Calu3 (cell line): ENCODE results near the gene JMJD4. TPM values are rescaled to one million over a fixed set of nuclear protein-coding genes. Genes with fewer than 3 reads are reported as not detected.
A peak's percentile ranks its signal among the peaks of the same experiment; 100 is the strongest.

Source experiments
- BruUV-seq: library from RNA; stranded (reverse); fragments of 400-500 nt; replicated peaks from 2 replicates; lab custom pipeline; 2021; lab: Mats Ljungman, UMichigan
- CTCF ChIA-PET: fragments of 300-600 bp; sonication (Branson Sonifier 250); formaldehyde crosslinking; loops from one replicate; lab custom pipeline; 2022; ENCODE audit warnings: antibody characterized with exemption; lab: Charles Lee
- DNase-seq: peaks from one replicate; pipeline ENCODE4 v3.0.0; 2022
- H3K27ac Mint-ChIP-seq: one replicate; pipeline ENCODE4 v1.8.0; 2022; ENCODE audit warnings: mixed read lengths; ENCODE audit not compliant: unreplicated experiment
- H3K27me3 Mint-ChIP-seq: one replicate; pipeline ENCODE4 v1.8.0; 2022; ENCODE audit warnings: mixed read lengths; ENCODE audit not compliant: unreplicated experiment
- H3K36me3 Mint-ChIP-seq: one replicate; pipeline ENCODE4 v1.8.0; 2022; ENCODE audit warnings: mild to moderate bottlenecking, moderate library complexity, mixed read lengths; ENCODE audit not compliant: insufficient read depth, unreplicated experiment
- H3K4me1 Mint-ChIP-seq: one replicate; pipeline ENCODE4 v1.8.0; 2022; ENCODE audit warnings: mild to moderate bottlenecking, low read depth, mixed read lengths; ENCODE audit not compliant: unreplicated experiment
- H3K4me3 Mint-ChIP-seq: one replicate; pipeline ENCODE4 v1.8.0; 2022; ENCODE audit warnings: mild to moderate bottlenecking, low read depth, moderate library complexity, mixed read lengths; ENCODE audit not compliant: unreplicated experiment
- H3K9me3 Mint-ChIP-seq: one replicate; pipeline ENCODE4 v1.8.0; 2022; ENCODE audit warnings: low read depth, mixed read lengths; ENCODE audit not compliant: unreplicated experiment
- intact Hi-C: fragments of 100-400 bp; cut with micrococcal nuclease; formaldehyde crosslinking; loops from one replicate; pipeline ENCODE4 v1.10.0; 2022; ENCODE audit not compliant: unreplicated experiment
- total RNA-seq: library from RNA; stranded (reverse); gene quantifications from 2 replicates; pipeline ENCODE4 v1.2.3, GENCODE V29; 2022
- TF ChIP-seq, protein P1 (sequence below): fragments of 200-600 bp; IDR thresholded peaks from one replicate; pipeline ENCODE4 v1.8.0; 2022; ENCODE audit warnings: antibody characterized with exemption; ENCODE audit not compliant: unreplicated experiment

The JMJD4 gene
- total RNA-seq, 1 experiment from 2014 or later: 37.8 TPM

DNA sequence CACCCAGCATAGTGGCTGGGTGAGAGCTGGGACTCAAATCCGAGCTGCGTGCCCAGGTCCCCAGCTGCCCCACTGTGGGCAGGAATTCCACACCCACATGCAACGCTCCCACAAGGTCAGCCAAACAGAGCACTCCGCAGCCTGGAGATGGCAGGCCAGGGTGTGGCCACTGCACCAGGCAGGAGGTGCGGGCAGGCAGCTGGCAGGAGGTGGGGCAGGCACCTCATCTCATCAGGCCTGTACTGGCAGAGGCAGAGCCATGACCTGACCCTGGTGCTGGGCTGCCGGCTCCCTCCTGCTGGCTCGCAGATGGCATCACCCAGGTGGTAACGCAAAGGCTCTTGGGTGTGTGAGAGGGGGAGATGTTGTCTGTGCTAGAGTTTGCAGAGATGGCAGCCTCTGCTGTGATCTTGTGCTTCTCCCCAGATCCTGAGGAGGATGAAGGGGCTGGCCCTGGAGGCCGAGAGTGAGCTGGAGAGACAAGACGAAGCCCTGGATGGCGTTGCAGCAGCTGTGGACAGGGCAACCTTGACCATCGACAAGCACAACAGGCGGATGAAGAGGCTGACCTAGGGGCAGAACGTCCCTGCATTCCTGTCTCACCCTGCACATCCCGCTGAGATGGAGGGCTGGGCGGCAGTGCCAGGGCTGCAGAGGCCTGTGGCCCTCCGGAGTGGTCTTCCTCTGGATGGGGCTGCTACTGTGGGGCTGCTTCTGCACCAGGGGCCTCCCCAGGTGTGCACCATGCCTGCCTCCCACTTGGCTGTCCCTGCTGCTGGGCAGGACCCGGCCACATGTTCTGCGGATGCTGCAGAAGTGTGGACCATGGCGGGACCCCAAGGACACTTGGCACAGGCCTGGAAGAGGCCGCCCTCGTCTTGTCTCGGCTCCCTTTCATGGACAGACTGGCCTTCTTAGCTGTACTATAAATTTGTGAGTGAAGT, 45.3 kb upstream of the JMJD4 start:
- TSS peak; percentile 26 for BruUV-seq
- intact Hi-C loops: no loop called here
- CTCF ChIA-PET: interaction anchor here (0.6 kb wide), 1 partner anchor 123 kb away, joined by 3 read pairs; no protein-coding TSS in a partner anchor

DNA sequence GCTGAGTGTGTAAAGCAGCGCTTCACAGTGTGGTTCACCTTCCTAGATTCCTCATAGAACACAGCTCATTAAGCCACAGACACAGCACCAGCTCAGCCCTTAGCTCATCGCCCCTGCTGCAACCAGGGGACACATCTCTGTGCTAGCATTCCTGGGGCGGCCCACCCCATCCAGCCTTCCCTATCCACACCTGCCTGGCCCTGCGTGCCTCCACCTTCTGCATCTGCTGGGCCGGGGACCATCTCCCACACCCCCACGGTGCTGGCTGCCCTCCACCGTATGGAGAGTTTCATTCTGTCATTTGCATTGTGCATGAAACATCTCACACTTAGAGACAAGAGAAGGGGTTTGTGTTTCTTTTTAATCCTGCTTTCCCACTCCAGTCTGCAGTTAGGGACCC, 44.6 kb upstream of the JMJD4 start:
- no peak overlapping the region for H3K4me3 Mint-ChIP-seq
- DNase-seq: no peak
- H3K27ac Mint-ChIP-seq: no peak overlapping the region
- BruUV-seq: no TSS peak
- CTCF ChIA-PET: interaction anchor here (0.6 kb wide), 1 partner anchor 124 kb away, joined by 3 read pairs; no protein-coding TSS in a partner anchor
- no peaks in the 10 kb centered on the region for H3K9me3 Mint-ChIP-seq
- TF ChIP-seq, protein P1, sequence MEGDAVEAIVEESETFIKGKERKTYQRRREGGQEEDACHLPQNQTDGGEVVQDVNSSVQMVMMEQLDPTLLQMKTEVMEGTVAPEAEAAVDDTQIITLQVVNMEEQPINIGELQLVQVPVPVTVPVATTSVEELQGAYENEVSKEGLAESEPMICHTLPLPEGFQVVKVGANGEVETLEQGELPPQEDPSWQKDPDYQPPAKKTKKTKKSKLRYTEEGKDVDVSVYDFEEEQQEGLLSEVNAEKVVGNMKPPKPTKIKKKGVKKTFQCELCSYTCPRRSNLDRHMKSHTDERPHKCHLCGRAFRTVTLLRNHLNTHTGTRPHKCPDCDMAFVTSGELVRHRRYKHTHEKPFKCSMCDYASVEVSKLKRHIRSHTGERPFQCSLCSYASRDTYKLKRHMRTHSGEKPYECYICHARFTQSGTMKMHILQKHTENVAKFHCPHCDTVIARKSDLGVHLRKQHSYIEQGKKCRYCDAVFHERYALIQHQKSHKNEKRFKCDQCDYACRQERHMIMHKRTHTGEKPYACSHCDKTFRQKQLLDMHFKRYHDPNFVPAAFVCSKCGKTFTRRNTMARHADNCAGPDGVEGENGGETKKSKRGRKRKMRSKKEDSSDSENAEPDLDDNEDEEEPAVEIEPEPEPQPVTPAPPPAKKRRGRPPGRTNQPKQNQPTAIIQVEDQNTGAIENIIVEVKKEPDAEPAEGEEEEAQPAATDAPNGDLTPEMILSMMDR: no peak
- no peaks in the 10 kb centered on the region for H3K27me3 Mint-ChIP-seq
- intact Hi-C loops: no loop called here
- peaks cover 4% of the 10 kb centered on the region for H3K36me3 Mint-ChIP-seq
- no peaks in the 10 kb centered on the region for H3K4me1 Mint-ChIP-seq

More for the DNA sequence above, 45.3 kb upstream of the JMJD4 start:
- Mint-ChIP-seq H3K27ac (no peak overlapping the region), H3K9me3 (no peaks in the 10 kb centered on the region), H3K4me1 (no peaks in the 10 kb centered on the region), H3K27me3 (no peaks in the 10 kb centered on the region), H3K36me3 (peaks cover 4% of the 10 kb centered on the region), H3K4me3 (no peak overlapping the region)
- TF ChIP-seq, protein P1: no peak
- DNase-seq: no peak

DNA sequence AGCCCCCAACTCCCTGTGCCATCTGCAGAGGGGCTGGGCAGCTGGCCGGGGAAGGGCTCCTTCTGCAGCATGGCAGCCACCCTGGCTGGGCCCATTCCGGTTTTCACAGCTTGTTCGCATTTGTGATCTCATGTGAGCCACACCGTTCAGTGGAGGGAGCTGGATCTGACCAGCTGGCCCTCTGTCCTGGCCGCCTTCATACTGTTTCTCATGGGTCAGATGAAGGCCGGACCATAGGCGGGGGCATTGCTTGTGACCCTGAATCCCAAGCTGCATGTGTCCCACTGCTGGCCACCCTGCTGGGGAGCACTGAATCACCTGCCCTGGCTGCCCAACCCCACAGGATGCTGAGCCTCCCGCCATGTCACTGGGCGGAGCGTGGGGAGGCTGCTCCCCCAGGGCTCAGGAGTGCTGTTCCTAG, 43.9 kb upstream of the JMJD4 start:
- Mint-ChIP-seq H3K4me1 (no peaks in the 10 kb centered on the region), H3K4me3 (no peak overlapping the region), H3K9me3 (no peaks in the 10 kb centered on the region), H3K36me3 (peaks cover 4% of the 10 kb centered on the region), H3K27me3 (no peaks in the 10 kb centered on the region), H3K27ac (no peak overlapping the region)
- no peak for DNase-seq
- TF ChIP-seq, protein P1: no peak
- CTCF ChIA-PET: no interaction called here
- BruUV-seq: no TSS peak
- intact Hi-C loops: no loop called here

DNA sequence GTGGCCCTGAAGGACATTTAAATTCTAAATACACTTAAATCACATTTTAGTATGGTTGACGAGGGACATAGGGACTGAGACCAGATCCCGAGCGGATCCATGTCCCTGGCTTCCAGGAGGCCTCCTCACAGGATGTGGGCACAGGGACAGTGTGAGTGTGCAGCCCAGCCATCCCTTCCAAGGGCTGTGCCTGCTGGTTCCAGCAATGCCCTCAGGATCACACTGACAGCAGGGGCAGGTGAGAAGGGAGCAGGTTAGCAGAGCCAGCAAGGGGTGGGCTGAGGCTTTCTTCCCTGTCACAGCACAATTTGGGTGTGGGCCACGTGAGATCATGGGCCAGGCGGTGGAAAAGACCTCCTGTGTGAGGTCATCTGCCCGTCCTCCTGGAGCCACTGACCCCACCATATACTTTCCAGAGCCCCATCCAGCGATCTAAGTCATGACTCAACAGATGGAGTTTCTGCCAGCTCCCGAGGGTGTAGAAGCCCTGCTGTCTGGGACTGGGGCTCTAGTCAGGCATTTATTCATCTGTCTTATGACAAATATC, 43.4 kb upstream of the JMJD4 start:
- CTCF ChIA-PET: no interaction called here
- Mint-ChIP-seq H3K4me1 (no peaks in the 10 kb centered on the region), H3K27ac (no peak overlapping the region), H3K9me3 (no peaks in the 10 kb centered on the region), H3K27me3 (no peaks in the 10 kb centered on the region), H3K4me3 (no peak overlapping the region), H3K36me3 (peaks cover 4% of the 10 kb centered on the region)
- TF ChIP-seq, protein P1: no peak
- BruUV-seq: no TSS peak
- intact Hi-C loops: no loop called here
- DNase-seq: no peak
